Measurements from ENCODE around the gene RPL38.
"Not testable (repeated sequence)": the region's sequence is repeated elsewhere in the genome, so short reads cannot be mapped to it uniquely, and the experiment has no call there.

The RPL38 gene

GRCh38 chr17:74185571-74186185 lies 17.8 kb upstream of the RPL38 start:
- Histone ChIP-seq H3K27me3 (ENCODE audit: control insufficient read depth, insufficient read depth, low read length) (no peaks in the 10 kb centered on the region), H3K36me3 (ENCODE audit: control insufficient read depth, insufficient read depth, low read length) (no peaks in the 10 kb centered on the region), H3K27ac (ENCODE audit: low read depth, low read length) (no peak overlapping the region), H3K4me1 (ENCODE audit: control insufficient read depth, insufficient read depth, low read length) (no peaks in the 10 kb centered on the region), H3K9ac (ENCODE audit: low read length) (no peak overlapping the region), H3K4me3 (ENCODE audit: low read depth, low read length) (no peak overlapping the region), H3K9me3 (ENCODE audit: control insufficient read depth, insufficient read depth, low read depth, low read length) (no peaks in the 10 kb centered on the region)

- Histone ChIP-seq H3K4me3 (ENCODE audit: low read depth, low read length) (no peak overlapping the region), H3K9me3 (ENCODE audit: control insufficient read depth, insufficient read depth, low read depth, low read length) (no peaks in the 10 kb centered on the region), H3K27ac (ENCODE audit: low read depth, low read length) (no peak overlapping the region), H3K4me1 (ENCODE audit: control insufficient read depth, insufficient read depth, low read length) (no peaks in the 10 kb centered on the region), H3K27me3 (ENCODE audit: control insufficient read depth, insufficient read depth, low read length) (no peaks in the 10 kb centered on the region), H3K36me3 (ENCODE audit: control insufficient read depth, insufficient read depth, low read length) (no peaks in the 10 kb centered on the region), H3K9ac (ENCODE audit: low read length) (no peak overlapping the region)
Observed at GRCh38 chr17:74186498-74186897, 17.0 kb upstream of the RPL38 start.

- no peak overlapping the region for H3K4me3 ChIP-seq (ENCODE audit: low read depth, low read length)
- H3K9ac ChIP-seq (ENCODE audit: low read length): no peak overlapping the region
- no peaks in the 10 kb centered on the region for H3K4me1 ChIP-seq (ENCODE audit: control insufficient read depth, insufficient read depth, low read length)
- H3K27ac ChIP-seq (ENCODE audit: low read depth, low read length): no peak overlapping the region
- H3K27me3 ChIP-seq (ENCODE audit: control insufficient read depth, insufficient read depth, low read length): no peaks in the 10 kb centered on the region
- no peaks in the 10 kb centered on the region for H3K36me3 ChIP-seq (ENCODE audit: control insufficient read depth, insufficient read depth, low read length)
- no peaks in the 10 kb centered on the region for H3K9me3 ChIP-seq (ENCODE audit: control insufficient read depth, insufficient read depth, low read depth, low read length)
Observed at GRCh38 chr17:74187761-74188160, 15.7 kb upstream of the RPL38 start.

GRCh38 chr17:74188687-74189086 lies 14.8 kb upstream of the RPL38 start:
- not testable (repeated sequence) for H3K4me1 ChIP-seq (ENCODE audit: control insufficient read depth, insufficient read depth, low read length); H3K9me3 ChIP-seq (ENCODE audit: control insufficient read depth, insufficient read depth, low read depth, low read length); H3K4me3 ChIP-seq (ENCODE audit: low read depth, low read length); H3K27me3 ChIP-seq (ENCODE audit: control insufficient read depth, insufficient read depth, low read length); H3K9ac ChIP-seq (ENCODE audit: low read length); H3K36me3 ChIP-seq (ENCODE audit: control insufficient read depth, insufficient read depth, low read length); H3K27ac ChIP-seq (ENCODE audit: low read depth, low read length)

- no peaks in the 10 kb centered on the region for H3K9me3 ChIP-seq (ENCODE audit: control insufficient read depth, insufficient read depth, low read depth, low read length)
- H3K27me3 ChIP-seq (ENCODE audit: control insufficient read depth, insufficient read depth, low read length): peaks cover 6% of the 10 kb centered on the region; the same call in 1 of the 2 replicates
- H3K4me1 ChIP-seq (ENCODE audit: control insufficient read depth, insufficient read depth, low read length): 0 out of 2 replicates have a peak, but pooled peaks cover 4% of the 10 kb centered on the region
- no peak overlapping the region for H3K9ac ChIP-seq (ENCODE audit: low read length)
- H3K27ac ChIP-seq (ENCODE audit: low read depth, low read length): no peak overlapping the region
- no peak overlapping the region for H3K4me3 ChIP-seq (ENCODE audit: low read depth, low read length)
- no peaks in the 10 kb centered on the region for H3K36me3 ChIP-seq (ENCODE audit: control insufficient read depth, insufficient read depth, low read length)
Observed at GRCh38 chr17:74190154-74190553, 13.3 kb upstream of the RPL38 start.

- no peak overlapping the region for H3K27ac ChIP-seq (ENCODE audit: low read depth, low read length)
Observed at GRCh38 chr17:74190807-74191406, 12.6 kb upstream of the RPL38 start.

GRCh38 chr17:74192950-74193781 lies 10.3 kb upstream of the RPL38 start:
- no peak overlapping the region for H3K27ac ChIP-seq (ENCODE audit: low read depth, low read length)
- H3K27me3 ChIP-seq (ENCODE audit: control insufficient read depth, insufficient read depth, low read length): peaks cover 12% of the 10 kb centered on the region; the same call in 1 of the 2 replicates
- H3K4me1 ChIP-seq (ENCODE audit: control insufficient read depth, insufficient read depth, low read length): peaks cover 7% of the 10 kb centered on the region; the same call in 1 of the 2 replicates
- no peaks in the 10 kb centered on the region for H3K9me3 ChIP-seq (ENCODE audit: control insufficient read depth, insufficient read depth, low read depth, low read length)
- H3K36me3 ChIP-seq (ENCODE audit: control insufficient read depth, insufficient read depth, low read length): no peaks in the 10 kb centered on the region
- H3K4me3 ChIP-seq (ENCODE audit: low read depth, low read length): no peak overlapping the region
- no peak overlapping the region for H3K9ac ChIP-seq (ENCODE audit: low read length)

More at GRCh38 chr17:74190807-74191406, 12.6 kb upstream of the RPL38 start:
- H3K9me3 ChIP-seq (ENCODE audit: control insufficient read depth, insufficient read depth, low read depth, low read length): no peaks in the 10 kb centered on the region
- peaks cover 12% of the 10 kb centered on the region; the same call in 1 of the 2 replicates for H3K27me3 ChIP-seq (ENCODE audit: control insufficient read depth, insufficient read depth, low read length)
- H3K4me3 ChIP-seq (ENCODE audit: low read depth, low read length): no peak overlapping the region
- H3K36me3 ChIP-seq (ENCODE audit: control insufficient read depth, insufficient read depth, low read length): no peaks in the 10 kb centered on the region
- H3K9ac ChIP-seq (ENCODE audit: low read length): no peak overlapping the region
- H3K4me1 ChIP-seq (ENCODE audit: control insufficient read depth, insufficient read depth, low read length): 0 out of 2 replicates have a peak, but pooled peaks cover 4% of the 10 kb centered on the region

GRCh38 chr17:74194682-74195081 lies 8.8 kb upstream of the RPL38 start:
- no peak overlapping the region for H3K9ac ChIP-seq (ENCODE audit: low read length)
- peaks cover 7% of the 10 kb centered on the region; the same call in 1 of the 2 replicates for H3K4me1 ChIP-seq (ENCODE audit: control insufficient read depth, insufficient read depth, low read length)
- no peak overlapping the region for H3K27ac ChIP-seq (ENCODE audit: low read depth, low read length)
- no peaks in the 10 kb centered on the region for H3K9me3 ChIP-seq (ENCODE audit: control insufficient read depth, insufficient read depth, low read depth, low read length)
- no peaks in the 10 kb centered on the region for H3K36me3 ChIP-seq (ENCODE audit: control insufficient read depth, insufficient read depth, low read length)
- H3K27me3 ChIP-seq (ENCODE audit: control insufficient read depth, insufficient read depth, low read length): peaks cover 16% of the 10 kb centered on the region
- no peak overlapping the region for H3K4me3 ChIP-seq (ENCODE audit: low read depth, low read length)

- Histone ChIP-seq H3K9me3 (ENCODE audit: control insufficient read depth, insufficient read depth, low read depth, low read length) (no peaks in the 10 kb centered on the region), H3K27me3 (ENCODE audit: control insufficient read depth, insufficient read depth, low read length) (peaks cover 35% of the 10 kb centered on the region), H3K4me1 (ENCODE audit: control insufficient read depth, insufficient read depth, low read length) (peaks cover 10% of the 10 kb centered on the region; the same call in 1 of the 2 replicates), H3K4me3 (ENCODE audit: low read depth, low read length) (no peak overlapping the region), H3K9ac (ENCODE audit: low read length) (no peak overlapping the region), H3K27ac (ENCODE audit: low read depth, low read length) (no peak overlapping the region), H3K36me3 (ENCODE audit: control insufficient read depth, insufficient read depth, low read length) (no peaks in the 10 kb centered on the region)
Observed at GRCh38 chr17:74196541-74197317, 6.7 kb upstream of the RPL38 start.

GRCh38 chr17:74197801-74198200 lies 5.7 kb upstream of the RPL38 start:
- no peak overlapping the region for H3K9ac ChIP-seq (ENCODE audit: low read length)
- H3K9me3 ChIP-seq (ENCODE audit: control insufficient read depth, insufficient read depth, low read depth, low read length): no peaks in the 10 kb centered on the region
- H3K27ac ChIP-seq (ENCODE audit: low read depth, low read length): no peak overlapping the region
- peaks cover 38% of the 10 kb centered on the region for H3K27me3 ChIP-seq (ENCODE audit: control insufficient read depth, insufficient read depth, low read length)
- H3K4me3 ChIP-seq (ENCODE audit: low read depth, low read length): no peak overlapping the region
- H3K36me3 ChIP-seq (ENCODE audit: control insufficient read depth, insufficient read depth, low read length): no peaks in the 10 kb centered on the region
- H3K4me1 ChIP-seq (ENCODE audit: control insufficient read depth, insufficient read depth, low read length): peaks cover 12% of the 10 kb centered on the region

Data from HUES6 (cell line).